Upper lobe of left lung (tissue), 6 donors: ENCODE results near the gene PCDHGB7. TPM values are rescaled to one million over a fixed set of nuclear protein-coding genes. Genes with fewer than 3 reads are reported as not detected.
A peak's percentile ranks its signal among the peaks of the same experiment; 100 is the strongest.
"Not testable (repeated sequence)": the region's sequence is repeated elsewhere in the genome, so short reads cannot be mapped to it uniquely, and the experiment has no call there.

Experiments
- ATAC-seq, 2 donors: fragments of 200-7000 bp; cut with Tn5 transposase; one replicate each; pipeline ENCODE4 v1.9.1; 2022; ENCODE audit warnings: mild to moderate bottlenecking in 2 of 2, moderate library complexity in 2 of 2; ENCODE audit not compliant: low FRiP score in 2 of 2
- DNase-seq, 2 donors: peaks; one replicate each; pipeline ENCODE4 v3.0.0-alpha.2; 2019 to 2020
- H3K27ac ChIP-seq, 4 donors: fragments of 200-600 bp; sonication (generic); one replicate each; pipeline ENCODE4 v1.5.1; 2016 to 2019
- H3K27me3 ChIP-seq, 4 donors: fragments of 200-600 bp; sonication (generic); one replicate each; pipeline ENCODE4 v1.5.1; 2017 to 2019
- H3K36me3 ChIP-seq, 4 donors: fragments of 200-600 bp; sonication (generic); one replicate each; pipeline ENCODE4 v1.5.1; 2016 to 2019
- H3K4me1 ChIP-seq, 4 donors: fragments of 200-600 bp; sonication (generic); one replicate each; pipeline ENCODE4 v1.5.1; 2018 to 2019
- H3K4me3 ChIP-seq, 4 donors: fragments of 200-600 bp; sonication (generic); one replicate each; pipeline ENCODE4 v1.5.1; 2017 to 2019; ENCODE audit warnings: mild to moderate bottlenecking in 2 of 4, moderate library complexity in 1 of 4
- H3K9me3 ChIP-seq, 4 donors: fragments of 200-600 bp; sonication (generic); one replicate each; pipeline ENCODE4 v1.5.1; 2018 to 2019
- CTCF ChIP-seq, 6 experiments: fragments of 450-650 bp in 4 of 6; fragments of 200-600 bp in 2 of 6; sonication (generic) in 2 of 6; IDR thresholded peaks; one replicate each; pipeline ENCODE4 v1.5.1; 2016 to 2019; ENCODE audit warnings: antibody characterized with exemption in 6 of 6
- EP300 ChIP-seq, 4 donors: sonication (generic); formaldehyde crosslinking; IDR thresholded peaks; one replicate each; pipeline ENCODE4 v1.5.1; 2017; ENCODE audit warnings: antibody characterized with exemption in 4 of 4, control low read depth in 2 of 4
- POLR2A ChIP-seq, 4 donors: fragments of 450-650 bp; IDR thresholded peaks; one replicate each; pipeline ENCODE4 v1.5.1; 2016 to 2017; ENCODE audit warnings: antibody characterized with exemption in 4 of 4, mild to moderate bottlenecking in 2 of 4
- POLR2AphosphoS5 ChIP-seq, 2 donors: sonication (generic); formaldehyde crosslinking; IDR thresholded peaks; one replicate each; pipeline ENCODE4 v1.5.1; 2017; ENCODE audit warnings: antibody characterized with exemption in 2 of 2
- WGBS, 2 donors: methylation state at CpG; one replicate each; pipeline ENCODE4 v1.1.5; 2017 to 2018; 5-methylcytosine and 5-hydroxymethylcytosine counted together
- total RNA-seq, 6 donors: library from RNA; depleted of rRNA in 4 of 6; stranded (reverse); fragments of >200 nt in 4 of 6; gene quantifications; one replicate each; pipeline versions ENCODE4 v1.1.0 to v1.2.1, GENCODE V29; 2016 to 2021
- donor health status: DM: no; HTN: no; CAD: no; lungs with moderate emphysema.
- donor health status: DM: no; HTN: yes; CAD: no; lungs with severe emphysema.

PCDHGB7 gene
- total RNA-seq, 6 donors from 2014 or later = 7.0 to 22.5 (median 12.7) TPM

GRCh38 chr5:141384471-141385267 is 32.8 kb upstream of the PCDHGB7 start:
- H3K9me3 ChIP-seq = peaks cover 44 to 82% (median 67%) of the 10 kb centered on the region in 4 donors
- ATAC-seq = no peak

GRCh38 chr5:141387557-141388311 is 29.7 kb upstream of the PCDHGB7 start, which contains the start of gene PCDHGB4:
TSS of gene PCDHGB4 (plus strand) at chr5:141387698. CDS start at chr5:141387885, 187 bp downstream.
- Histone ChIP-seq H3K9me3 (peaks cover 41 to 89% (median 78%) of the 10 kb centered on the region in 4 donors), H3K4me3 (peak within 1 kb of the TSS in 1 of 4 donors; percentile 25)
- 13 to 19% methylated on average over 16 to 24 of the region's 40 CpGs for WGBS, 2 donors
- H3K27me3 ChIP-seq, H3K27ac ChIP-seq, H3K4me1 ChIP-seq, DNase-seq, H3K36me3 ChIP-seq: not testable (repeated sequence)
- ATAC-seq = peak; percentile 56 to 79
- peak in 5 of 6 experiments; percentile 12 to 28 (median 13) for TF ChIP-seq CTCF (IDR thresholded peaks at IDR 0.05)

More at GRCh38 chr5:141384471-141385267, 32.8 kb upstream of the PCDHGB7 start:
- Histone ChIP-seq H3K36me3 (no peaks in the 10 kb centered on the region), H3K27ac (no peak overlapping the region), H3K4me3 (no peak overlapping the region), H3K4me1 (no peaks in the 10 kb centered on the region), H3K27me3 (no peaks in the 10 kb centered on the region)
- WGBS, 2 donors = 25 to 56% methylated on average over 9 to 36 of the region's 43 CpGs
- no peak for DNase-seq
- TF ChIP-seq POLR2AphosphoS5 (IDR thresholded peaks at IDR 0.05) (no peak), EP300 (IDR thresholded peaks at IDR 0.05) (no peak), CTCF (IDR thresholded peaks at IDR 0.05) (no peak), POLR2A (IDR thresholded peaks at IDR 0.05) (no peak)

- TF ChIP-seq EP300 (IDR thresholded peaks at IDR 0.05) (no peak), POLR2AphosphoS5 (IDR thresholded peaks at IDR 0.05) (no peak), CTCF (IDR thresholded peaks at IDR 0.05) (no peak), POLR2A (IDR thresholded peaks at IDR 0.05) (no peak)
- DNase-seq (no peak), ATAC-seq (no peak)
- 44 to 50% methylated on average over 10 of the region's 10 CpGs for WGBS, 2 donors
- Histone ChIP-seq H3K9me3 (peaks cover 43 to 89% (median 78%) of the 10 kb centered on the region in 4 donors), H3K4me3 (no peak overlapping the region), H3K27me3 (no peaks in the 10 kb centered on the region), H3K36me3 (no peaks in the 10 kb centered on the region), H3K27ac (no peak overlapping the region), H3K4me1 (no peaks in the 10 kb centered on the region)
These were observed 28.8 kb upstream of the PCDHGB7 start for GRCh38 chr5:141388661-141389060.

- no peak for TF ChIP-seq POLR2A (IDR thresholded peaks at IDR 0.05)
- no peak for TF ChIP-seq EP300 (IDR thresholded peaks at IDR 0.05)
- TF ChIP-seq POLR2AphosphoS5 (IDR thresholded peaks at IDR 0.05) = no peak
- TF ChIP-seq CTCF (IDR thresholded peaks at IDR 0.05) = no peak
- ATAC-seq (peak in 1 of 2 donors; percentile 54), DNase-seq (no peak)
- Histone ChIP-seq H3K36me3 (no peaks in the 10 kb centered on the region), H3K4me3 (no peak overlapping the region), H3K27me3 (no peaks in the 10 kb centered on the region), H3K27ac (no peak overlapping the region), H3K9me3 (peaks cover 43 to 89% (median 79%) of the 10 kb centered on the region in 4 donors), H3K4me1 (no peaks in the 10 kb centered on the region)
- WGBS, 2 donors = 47% methylated on average over 24 to 69 of the region's 77 CpGs
These were observed 28.1 kb upstream of the PCDHGB7 start for GRCh38 chr5:141389153-141390042.
